Right lobe of liver (tissue), 6 donors: ENCODE data around the gene RER1. TPM values are rescaled to one million over a fixed set of nuclear protein-coding genes. Genes with fewer than 3 reads are reported as not detected.

ENCODE experiments used
- ATAC-seq, 4 donors: fragments of 200-7000 bp; cut with Tn5 transposase; one replicate each; pipeline ENCODE4 v1.9.1; 2020; ENCODE audit warnings: mild to moderate bottlenecking in 4 of 4, moderate library complexity in 4 of 4
- DNase-seq, 3 donors: peaks; one replicate each; pipeline ENCODE4 v3.0.0-alpha.2; 2020
- H3K27ac ChIP-seq, 3 donors: fragments of 200-600 bp; one replicate each; pipeline ENCODE4 v1.8.0; 2022
- H3K27me3 ChIP-seq, 2 donors: fragments of 200-600 bp; one replicate each; pipeline ENCODE4 v1.8.0; 2022
- H3K36me3 ChIP-seq, 4 donors: fragments of 200-600 bp; sonication (generic) in 1 of 4; one replicate each; pipeline versions ENCODE4 v1.5.1 to v1.8.0; 2017 to 2022; ENCODE audit warnings: control low read depth in 1 of 4
- H3K4me1 ChIP-seq, 4 donors: fragments of 200-600 bp; sonication (generic) in 1 of 4; one replicate each; pipeline versions ENCODE4 v1.5.1 to v1.8.0; 2017 to 2022; ENCODE audit warnings: control low read depth in 1 of 4
- H3K4me3 ChIP-seq, 3 donors: fragments of 200-600 bp; one replicate each; pipeline ENCODE4 v1.8.0; 2022
- H3K9me3 ChIP-seq, 4 donors: fragments of 200-600 bp; sonication (generic) in 1 of 4; one replicate each; pipeline versions ENCODE4 v1.5.1 to v1.8.0; 2017 to 2022; ENCODE audit warnings: control low read depth in 1 of 4
- CTCF ChIP-seq, 4 donors: fragments of 200-600 bp in 3 of 4; fragments of 450-650 bp in 1 of 4; IDR thresholded peaks; one replicate each; pipeline versions ENCODE4 v1.5.1 to v1.8.0; 2016 to 2022; ENCODE audit warnings: antibody characterized with exemption in 4 of 4, mild to moderate bottlenecking in 2 of 4
- POLR2A ChIP-seq: fragments of 450-650 bp; IDR thresholded peaks from one replicate; pipeline ENCODE4 v1.6.1; 2017; ENCODE audit warnings: antibody characterized with exemption, mild to moderate bottlenecking
- WGBS: methylation state at CpG from one replicate; pipeline ENCODE4 v1.1.6; 2018; ENCODE audit warnings: low coverage, low lambda C conversion rate; ENCODE audit not compliant: insufficient coverage; ENCODE audit errors: missing lambda C conversion rate; 5-methylcytosine and 5-hydroxymethylcytosine counted together
- intact Hi-C, 2 donors: fragments of 100-400 bp; cut with DNase I; formaldehyde crosslinking; loops; one replicate each; pipeline versions ENCODE4 v1.11.2 to v1.14.1; 2022
- total RNA-seq, 6 experiments: library from RNA; depleted of rRNA in 2 of 6; stranded (reverse); fragments of >200 nt in 2 of 6; fragmentation: NEBNext Ultra II Directional in 3 of 6; extraction: Animal tissue kit (Norgen Biotek cat#: 25700) in 3 of 6; gene quantifications; one replicate each; pipeline versions ENCODE4 v1.1.0 to v1.2.4, GENCODE V29; 2016 to 2023
- donor health status: DM: no; HTN: yes; CAD: no.
- donor health status: DM: no; HTN: no; CAD: no.
- donor health status: DM: no; HTN: no; CAD: no.
- donor health status: DM: no; HTN: yes; CAD: no.
- donor health status: DM: no; HTN: yes; CAD: no.

The RER1 gene
- total RNA-seq, 6 experiments from 2014 or later: 76.5 to 166 (median 122) TPM

GRCh38 chr1:2404890-2405511 is 13.4 kb downstream of the RER1 start:
- DNase-seq (no peak), ATAC-seq (no peak)
- Histone ChIP-seq H3K4me1 (peaks cover 0 to 4% (median 0%) of the 10 kb centered on the region in 4 donors), H3K27me3 (no peaks in the 10 kb centered on the region), H3K36me3 (peaks cover 0 to 50% (median 24%) of the 10 kb centered on the region in 4 donors), H3K27ac (no peak overlapping the region), H3K4me3 (no peak overlapping the region), H3K9me3 (no peaks in the 10 kb centered on the region)
- 79% methylated on average over 3 of the region's 24 CpGs for WGBS
- intact Hi-C loops: no loop called here
- no peak for TF ChIP-seq CTCF (IDR thresholded peaks at IDR 0.05)
- no peak for TF ChIP-seq POLR2A

- peaks cover 0 to 4% (median 0%) of the 10 kb centered on the region in 4 donors for H3K4me1 ChIP-seq
- no peak for ATAC-seq
- intact Hi-C loops: no loop called here
- no peak overlapping the region for H3K27ac ChIP-seq
- WGBS: 83% methylated on average over 1 of the region's 28 CpGs
- no peaks in the 10 kb centered on the region for H3K9me3 ChIP-seq
- TF ChIP-seq POLR2A: no peak
- TF ChIP-seq CTCF (IDR thresholded peaks at IDR 0.05): no peak
- peaks cover 0 to 44% (median 20%) of the 10 kb centered on the region in 4 donors for H3K36me3 ChIP-seq
- no peak overlapping the region for H3K4me3 ChIP-seq
- no peaks in the 10 kb centered on the region for H3K27me3 ChIP-seq
- DNase-seq: no peak
Observed at GRCh38 chr1:2405588-2406295, 14.1 kb downstream of the RER1 start.

GRCh38 chr1:2406451-2407041 is 14.9 kb downstream of the RER1 start:
- ATAC-seq (no peak), DNase-seq (no peak)
- no peaks in the 10 kb centered on the region for H3K27me3 ChIP-seq
- H3K36me3 ChIP-seq: peaks cover 0 to 40% (median 19%) of the 10 kb centered on the region in 4 donors
- no peak for TF ChIP-seq POLR2A
- no peak for TF ChIP-seq CTCF (IDR thresholded peaks at IDR 0.05)
- WGBS: 51% methylated on average over 3 of the region's 26 CpGs
- peaks cover 0 to 7% (median under 1%) of the 10 kb centered on the region in 4 donors for H3K4me1 ChIP-seq
- H3K4me3 ChIP-seq: no peak overlapping the region
- intact Hi-C loops: no loop called here
- no peak overlapping the region for H3K27ac ChIP-seq
- no peaks in the 10 kb centered on the region for H3K9me3 ChIP-seq

DNA sequence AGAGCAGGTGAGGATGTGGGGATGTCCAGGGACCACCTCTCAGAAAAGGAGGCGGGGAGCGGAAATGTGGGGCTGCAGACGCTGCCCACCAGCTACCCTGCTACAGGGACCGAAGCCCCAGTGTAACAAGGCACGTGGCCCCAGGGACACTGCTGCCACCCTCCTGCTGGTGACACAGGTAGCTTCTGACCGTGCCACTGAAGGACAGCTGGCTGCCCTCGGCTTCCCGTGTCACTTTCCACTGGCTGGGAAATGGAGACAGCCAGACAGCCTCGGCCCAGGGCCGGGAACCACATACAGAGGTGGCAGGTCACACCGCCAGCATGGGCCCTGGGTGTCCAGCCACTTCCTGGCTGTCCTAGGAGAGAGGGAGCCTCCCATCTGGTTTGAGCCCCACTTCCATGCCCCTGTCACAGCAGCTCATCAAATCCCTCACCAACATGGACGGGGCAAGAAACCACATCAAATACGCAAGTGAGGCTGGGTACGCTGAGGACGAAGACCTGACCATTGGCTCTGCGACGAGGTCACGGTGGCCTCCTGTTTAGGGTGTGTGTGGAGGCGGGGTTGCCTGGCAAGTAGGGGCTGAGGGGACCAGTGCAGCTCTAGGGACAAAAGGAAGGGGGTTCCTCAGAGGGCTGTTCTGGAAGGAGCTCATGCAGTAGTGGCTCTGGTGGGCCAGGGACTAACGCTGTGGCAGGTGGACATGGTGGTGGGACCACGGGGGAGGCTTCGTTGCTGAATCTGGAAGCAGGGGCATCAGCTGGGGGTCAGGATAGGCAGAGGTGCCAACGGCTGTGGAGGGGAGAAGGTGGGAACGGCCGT is 15.7 kb downstream of the RER1 start:
- 72% methylated on average over 12 of the region's 25 CpGs for WGBS
- DNase-seq: peak in 1 of 3 donors; percentile 70
- peak in 1 of 4 donors; percentile 4 for ATAC-seq
- no peak overlapping the region for H3K27ac ChIP-seq
- no peak overlapping the region for H3K4me3 ChIP-seq
- no peak for TF ChIP-seq POLR2A
- TF ChIP-seq CTCF (IDR thresholded peaks at IDR 0.05): no peak
- peaks cover 0 to 31% (median 16%) of the 10 kb centered on the region in 4 donors for H3K36me3 ChIP-seq
- H3K4me1 ChIP-seq: peaks cover 0 to 11% (median 2%) of the 10 kb centered on the region in 4 donors
- intact Hi-C loops: no loop called here
- no peaks in the 10 kb centered on the region for H3K27me3 ChIP-seq
- no peaks in the 10 kb centered on the region for H3K9me3 ChIP-seq
